GM20000 (cell line): ENCODE measurements around the gene MACROH2A2.
"Not testable (repeated sequence)": the region's sequence is repeated elsewhere in the genome, so short reads cannot be mapped to it uniquely, and the experiment has no call there.

ENCODE experiments used
- DNase-seq: peaks from one replicate; pipeline ENCODE4 v3.0.0; 2012; ENCODE audit warnings: low spot score
- CTCF ChIP-seq: IDR thresholded peaks from 2 replicates; pipeline ENCODE4 v1.5.1; 2012; ENCODE audit warnings: mild to moderate bottlenecking, control low read depth; ENCODE audit errors: extremely low read depth, missing control alignments

The MACROH2A2 gene

GRCh38 chr10:70118196-70118595 is 65.5 kb downstream of the MACROH2A2 start:
- no peak for TF ChIP-seq CTCF
- DNase-seq, result no peak

GRCh38 chr10:70119197-70119596 is 66.6 kb downstream of the MACROH2A2 start:
- DNase-seq, result no peak
- no peak for TF ChIP-seq CTCF

GRCh38 chr10:70119623-70120022 is 67.0 kb downstream of the MACROH2A2 start:
- no peak for TF ChIP-seq CTCF
- no peak for DNase-seq

- no peak for DNase-seq
- no peak for TF ChIP-seq CTCF
These were observed 67.8 kb downstream of the MACROH2A2 start for GRCh38 chr10:70120417-70120816.

- DNase-seq, result no peak
- TF ChIP-seq CTCF, result no peak
These were observed 68.8 kb downstream of the MACROH2A2 start for GRCh38 chr10:70121281-70121949.

- no peak for TF ChIP-seq CTCF
- no peak for DNase-seq
These were observed 70.1 kb downstream of the MACROH2A2 start for GRCh38 chr10:70122742-70123141.

GRCh38 chr10:70123166-70123565 is 70.5 kb downstream of the MACROH2A2 start:
- DNase-seq, result not testable (repeated sequence)

GRCh38 chr10:70123817-70124216 is 71.2 kb downstream of the MACROH2A2 start:
- DNase-seq, result no peak
- no peak for TF ChIP-seq CTCF
